Measurements from ENCODE around the gene PEX10.

DNA sequence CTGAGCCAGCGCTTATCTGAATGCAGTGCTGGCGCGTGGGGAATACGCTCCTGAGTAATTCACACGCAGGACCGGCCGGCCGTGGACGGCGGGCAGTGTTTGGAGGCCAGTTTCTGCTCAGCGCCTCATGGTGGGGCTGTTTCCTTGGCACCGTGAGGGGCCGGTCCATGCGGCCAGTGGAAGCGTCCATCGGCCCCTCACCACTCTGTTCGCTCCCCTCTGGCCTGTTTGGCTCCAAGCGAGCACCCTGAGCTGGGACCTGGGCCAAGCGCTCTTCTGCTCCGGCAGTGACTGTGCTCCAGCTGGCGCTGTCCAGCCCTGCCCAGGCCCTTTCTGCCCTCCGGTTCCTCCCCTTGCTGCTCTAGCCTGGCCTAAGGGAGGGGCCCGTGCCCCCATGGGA lies 47.4 kb upstream of the PEX10 start:
- no peak for TF ChIP-seq POLR2AphosphoS5 (IDR thresholded peaks at IDR 0.05)
- TF ChIP-seq RAD21 (conservative IDR thresholded peaks at IDR 0.05) = no peak
- no peak for TF ChIP-seq CTCF (IDR thresholded peaks at IDR 0.05; ENCODE audit: poor library complexity, severe bottlenecking)

Data from neural cell (in vitro differentiated cells).